IMR-90 (cell line): ENCODE results near the gene DMRT1. TPM values are rescaled to one million over a fixed set of nuclear protein-coding genes. Genes with fewer than 3 reads are reported as not detected.

Source experiments
- ATAC-seq: fragments of 200-7000 bp; cut with Tn5 transposase; 2 replicates; pipeline ENCODE4 v1.9.1; 2020; ENCODE audit warnings: low read depth, mild to moderate bottlenecking, moderate library complexity
- BruUV-seq: library from RNA; stranded (reverse); fragments of 400-500 nt; replicated peaks from 2 replicates; lab custom pipeline; 2021; lab: Mats Ljungman, UMichigan
- CTCF ChIA-PET: fragments of 300-600 bp; formaldehyde crosslinking; extraction: SDS; loops from one replicate; lab custom pipeline; 2021; ENCODE audit warnings: antibody characterized with exemption; lab: Yijun Ruan, JAX
- POLR2A ChIA-PET: fragments of 300-600 bp; sonication (Branson Sonifier 250); formaldehyde crosslinking; loops from one replicate; lab custom pipeline; 2022; ENCODE audit warnings: antibody characterized with exemption; ENCODE audit not compliant: unreplicated experiment; lab: Charles Lee
- DNase-seq: peaks from one replicate; pipeline ENCODE4 v3.0.0; 2013
- H2AFZ ChIP-seq: replicated peaks from 2 replicates; pipeline ENCODE3; 2013; ENCODE audit warnings: low read length, mild to moderate bottlenecking; ENCODE audit not compliant: poor library complexity
- H2AK5ac ChIP-seq: 2 replicates; pipeline ENCODE4 v1.6.1; 2013; ENCODE audit warnings: low read depth, low read length, inconsistent platforms
- H2AK9ac ChIP-seq: replicated peaks from 2 replicates; pipeline ENCODE3; 2013; ENCODE audit warnings: mild to moderate bottlenecking, low read depth, low read length, moderate library complexity; ENCODE audit not compliant: poor library complexity
- H2BK120ac ChIP-seq: 2 replicates; pipeline ENCODE4 v1.6.1; 2013; ENCODE audit warnings: low read depth, low read length, inconsistent platforms
- H2BK15ac ChIP-seq: 3 replicates; pipeline ENCODE4 v1.6.1; 2013; ENCODE audit warnings: low read depth, low read length, inconsistent platforms
- H2BK20ac ChIP-seq: 2 replicates; pipeline ENCODE4 v1.6.1; 2013; ENCODE audit warnings: low read depth, mild to moderate bottlenecking, inconsistent platforms, low read length, moderate library complexity
- H2BK5ac ChIP-seq: 2 replicates; pipeline ENCODE4 v1.6.1; 2013; ENCODE audit warnings: mild to moderate bottlenecking, low read depth, low read length, inconsistent platforms; ENCODE audit not compliant: poor library complexity, severe bottlenecking
- H3K14ac ChIP-seq: replicated peaks from 2 replicates; pipeline ENCODE4 v1.6.1; 2013; ENCODE audit warnings: low read depth, low read length, inconsistent platforms
- H3K18ac ChIP-seq: 2 replicates; pipeline ENCODE4 v1.6.1; 2013; ENCODE audit warnings: low read depth, low read length, control low read depth
- H3K23ac ChIP-seq: 2 replicates; pipeline ENCODE4 v1.6.1; 2013; ENCODE audit warnings: low read depth, low read length, inconsistent platforms
- H3K27ac ChIP-seq: 2 replicates; pipeline ENCODE4 v1.5.1; 2013; ENCODE audit warnings: mild to moderate bottlenecking, control low read depth, low read length; ENCODE audit not compliant: insufficient read depth
- H3K27me3 ChIP-seq: 2 replicates; pipeline ENCODE4 v1.6.1; 2013; ENCODE audit warnings: low read length; ENCODE audit not compliant: control insufficient read depth, insufficient read depth
- H3K36me3 ChIP-seq: 2 replicates; pipeline ENCODE4 v1.6.1; 2013; ENCODE audit warnings: low read length, mixed read lengths; ENCODE audit not compliant: control insufficient read depth, insufficient read depth
- H3K4ac ChIP-seq: 2 replicates; pipeline ENCODE4 v1.6.1; 2013; ENCODE audit warnings: low read depth, low read length, inconsistent platforms
- H3K4me1 ChIP-seq: 2 replicates; pipeline ENCODE4 v1.6.1; 2013; ENCODE audit warnings: low read length, mixed read lengths; ENCODE audit not compliant: control insufficient read depth, insufficient read depth
- H3K4me2 ChIP-seq: 2 replicates; pipeline ENCODE4 v1.6.1; 2013; ENCODE audit warnings: low read depth, mild to moderate bottlenecking, control low read depth, low read length, moderate library complexity
- H3K4me3 ChIP-seq: 2 replicates; pipeline ENCODE4 v1.5.1; 2013; ENCODE audit warnings: low read depth, mild to moderate bottlenecking, control low read depth, low read length, moderate library complexity; ENCODE audit not compliant: insufficient read depth
- H3K56ac ChIP-seq: 2 replicates; pipeline ENCODE4 v1.6.1; 2013; ENCODE audit warnings: low read length, inconsistent platforms; ENCODE audit not compliant: insufficient read depth; ENCODE audit errors: extremely low read depth
- H3K79me1 ChIP-seq, 2 experiments: 2 replicates each; pipeline ENCODE4 v1.6.1; 2013; ENCODE audit warnings: low read length in 2 of 2, inconsistent platforms in 1 of 2, low read depth in 1 of 2
- H3K9ac ChIP-seq: 2 replicates; pipeline ENCODE4 v1.6.1; 2013; ENCODE audit warnings: low read depth, low read length, control low read depth
- H3K9me1 ChIP-seq: 2 replicates; pipeline ENCODE4 v1.6.1; 2013; ENCODE audit warnings: low read length, inconsistent platforms; ENCODE audit not compliant: insufficient read depth
- H3K9me3 ChIP-seq: 2 replicates; pipeline ENCODE4 v1.6.1; 2013; ENCODE audit warnings: low read length; ENCODE audit not compliant: control insufficient read depth, insufficient read depth
- H4K20me1 ChIP-seq: 2 replicates; pipeline ENCODE4 v1.6.1; 2013; ENCODE audit warnings: low read length, inconsistent platforms; ENCODE audit not compliant: insufficient read depth
- H4K5ac ChIP-seq: 2 replicates; pipeline ENCODE4 v1.6.1; 2013; ENCODE audit warnings: mild to moderate bottlenecking, low read depth, low read length, control low read depth
- H4K8ac ChIP-seq, 2 experiments: 2 replicates each; pipeline ENCODE4 v1.6.1; 2013; ENCODE audit warnings: low read depth in 2 of 2, low read length in 2 of 2, control low read depth in 1 of 2, inconsistent platforms in 1 of 2
- H4K91ac ChIP-seq: 2 replicates; pipeline ENCODE4 v1.6.1; 2013; ENCODE audit warnings: low read depth, low read length, inconsistent platforms; ENCODE audit not compliant: insufficient read depth
- BHLHE40 ChIP-seq: fragments of 150-350 bp; IDR thresholded peaks from 2 replicates; pipeline ENCODE4 v1.6.1; 2016; ENCODE audit warnings: mild to moderate bottlenecking, low read depth, low read length
- CHD1 ChIP-seq: IDR thresholded peaks from 2 replicates; pipeline ENCODE4 v1.6.1; 2012; ENCODE audit warnings: low read depth, low read length, improper control_type of control experiment
- CTCF ChIP-seq: conservative IDR thresholded peaks from 2 replicates; pipeline ENCODE4 v1.5.1; 2012; ENCODE audit warnings: mild to moderate bottlenecking, low read depth, low read length, improper control_type of control experiment
- ELK1 ChIP-seq: fragments of 150-350 bp; IDR thresholded peaks from 2 replicates; pipeline ENCODE4 v1.6.1; 2016; ENCODE audit warnings: low read depth, mild to moderate bottlenecking, low read length, moderate library complexity, borderline replicate concordance
- FOS ChIP-seq: fragments of 150-350 bp; IDR thresholded peaks from 2 replicates; pipeline ENCODE4 v1.6.1; 2016; ENCODE audit warnings: low read depth, low read length
- MAFK ChIP-seq: IDR thresholded peaks from 2 replicates; pipeline ENCODE4 v1.6.1; 2012; ENCODE audit warnings: low read depth, low read length, improper control_type of control experiment
- NFE2L2 ChIP-seq: fragments of 150-350 bp; IDR thresholded peaks from 2 replicates; pipeline ENCODE4 v1.6.1; 2016; ENCODE audit warnings: low read depth, mild to moderate bottlenecking, low read length
- POLR2A ChIP-seq: IDR thresholded peaks from 2 replicates; pipeline ENCODE4 v1.6.1; 2012; ENCODE audit warnings: mild to moderate bottlenecking, low read depth, low read length
- RAD21 ChIP-seq: IDR thresholded peaks from 2 replicates; pipeline ENCODE4 v1.6.1; 2012; ENCODE audit warnings: low read length, improper control_type of control experiment
- RFX5 ChIP-seq: IDR thresholded peaks from 2 replicates; pipeline ENCODE4 v1.8.0; 2012; ENCODE audit warnings: low read depth, mild to moderate bottlenecking, low read length, moderate library complexity
- USF2 ChIP-seq: fragments of 150-350 bp; IDR thresholded peaks from 2 replicates; pipeline ENCODE4 v1.6.1; 2017; ENCODE audit warnings: mild to moderate bottlenecking, antibody characterized with exemption, low read length, low read depth
- WGBS, 2 experiments: methylation state at CpG; one replicate each; pipeline versions ENCODE4 v1.1.5 to v1.1.7; 2013; ENCODE audit warnings: missing lambda C conversion rate in 2 of 2; ENCODE audit not compliant: insufficient read length in 1 of 2; ENCODE audit errors: extremely low coverage in 2 of 2; 5-methylcytosine and 5-hydroxymethylcytosine counted together
- dilution Hi-C: fragments of 300-500 bp; cut with HindIII; formaldehyde crosslinking; loops from one replicate; pipeline ENCODE4 v1.14.3; 2018; ENCODE audit warnings: low sequenced_read_pairs; ENCODE audit not compliant: unreplicated experiment
- in situ Hi-C: fragments of 300-500 bp; cut with MboI; formaldehyde crosslinking; loops from 3 replicates; pipeline ENCODE4 v1.14.3; 2019; ENCODE audit warnings: low sequenced_read_pairs, inconsistent platforms, mixed read lengths
- intact Hi-C: fragments of 100-400 bp; cut with micrococcal nuclease; formaldehyde crosslinking; loops from 2 replicates; pipeline ENCODE4 v1.10.0; 2022
- polyA plus RNA-seq, 3 experiments: library from polyadenylated mRNA; depleted of rRNA; stranded (reverse); fragments of >200 nt; gene quantifications; 2 replicates each; pipeline ENCODE4 v1.2.3, GENCODE V29; 2012; ENCODE audit warnings: low replicate concordance in 1 of 3
- total RNA-seq: library from RNA; depleted of rRNA; stranded (reverse); fragments of >200 nt; gene quantifications from 2 replicates; pipeline ENCODE4 v1.2.3, GENCODE V29; 2012

Gene DMRT1
- total and polyA plus RNA-seq, 2 of the 4 experiments (the other 2 are of a cell fraction) = not detected

- Histone ChIP-seq H2BK5ac (no peak overlapping the region), H4K5ac (no peak overlapping the region), H3K18ac (no peak overlapping the region), H3K9me3 (no peaks in the 10 kb centered on the region), H2AK9ac (no peak overlapping the region), H4K8ac (no peak overlapping the region), H3K36me3 (no peaks in the 10 kb centered on the region), H2AFZ (no peak overlapping the region), H4K20me1 (no peaks in the 10 kb centered on the region), H2AK5ac (no peak overlapping the region), H3K27ac (no peak overlapping the region), H3K4me2 (no peak overlapping the region), H3K14ac (no peak overlapping the region), H3K23ac (no peak overlapping the region), H3K56ac (no peak overlapping the region), H2BK20ac (no peak overlapping the region), H3K79me1 (no peaks in the 10 kb centered on the region), H3K9me1 (no peaks in the 10 kb centered on the region), H3K4me3 (no peak overlapping the region), H3K4ac (no peak overlapping the region), H2BK120ac (no peak overlapping the region), H3K4me1 (no peaks in the 10 kb centered on the region), H3K27me3 (peaks cover 2% of the 10 kb centered on the region; the same call in 1 of the 2 replicates), H3K9ac (no peak overlapping the region), H4K91ac (no peak overlapping the region), H2BK15ac (no peak overlapping the region)
- DNase-seq = no peak
- no peak for ATAC-seq
- no TSS peak for BruUV-seq
- in situ Hi-C loops (no loop called here), intact Hi-C loops (no loop called here), dilution Hi-C loops (no loop called here)
- WGBS, 2 experiments = 80% methylated on average over 1 of the region's 7 CpGs; no CpG with 5 or more reads in 1 of the 2 experiments
- POLR2A ChIA-PET = no interaction called here
- CTCF ChIA-PET = interaction anchor here (1.1 kb wide), 2 partner anchors 57 to 61 kb away, joined by 3 read pairs; no protein-coding TSS in a partner anchor
- TF ChIP-seq CTCF = no peak
- no peak for TF ChIP-seq CHD1
- no peak for TF ChIP-seq BHLHE40
- no peak for TF ChIP-seq NFE2L2
- no peak for TF ChIP-seq POLR2A
- no peak for TF ChIP-seq RFX5
- TF ChIP-seq ELK1 = no peak
- no peak for TF ChIP-seq MAFK
- no peak for TF ChIP-seq FOS
- TF ChIP-seq RAD21 = no peak
- no peak for TF ChIP-seq USF2
These were observed 107.0 kb downstream of the DMRT1 start for GRCh38 chr9:948497-948896.
